GM12801 (cell line): Measurements from ENCODE around the gene DGKA.

Source experiments
- TF ChIP-seq, protein P1 (sequence below): IDR thresholded peaks from one replicate; pipeline ENCODE4 v1.5.1; 2011; ENCODE audit warnings: control low read depth; ENCODE audit not compliant: insufficient read length; ENCODE audit errors: extremely low read depth

The DGKA gene

DNA sequence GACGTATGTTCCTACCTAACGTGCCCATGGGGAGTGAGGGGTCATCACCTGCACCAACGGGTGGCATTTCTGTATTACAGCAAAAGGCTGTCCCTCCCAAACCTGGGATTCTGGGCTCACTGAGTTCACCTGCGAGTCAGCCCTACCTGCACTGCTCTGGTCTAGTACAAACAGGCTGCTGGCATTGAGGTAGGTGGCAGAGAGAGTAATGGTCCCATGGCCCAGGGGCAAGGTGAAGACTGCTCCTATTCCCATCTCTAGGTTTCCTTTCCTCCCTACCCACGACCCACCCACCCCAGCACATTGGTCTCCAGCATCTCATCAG, 66.5 kb downstream of the DGKA start:
- TF ChIP-seq, protein P1, sequence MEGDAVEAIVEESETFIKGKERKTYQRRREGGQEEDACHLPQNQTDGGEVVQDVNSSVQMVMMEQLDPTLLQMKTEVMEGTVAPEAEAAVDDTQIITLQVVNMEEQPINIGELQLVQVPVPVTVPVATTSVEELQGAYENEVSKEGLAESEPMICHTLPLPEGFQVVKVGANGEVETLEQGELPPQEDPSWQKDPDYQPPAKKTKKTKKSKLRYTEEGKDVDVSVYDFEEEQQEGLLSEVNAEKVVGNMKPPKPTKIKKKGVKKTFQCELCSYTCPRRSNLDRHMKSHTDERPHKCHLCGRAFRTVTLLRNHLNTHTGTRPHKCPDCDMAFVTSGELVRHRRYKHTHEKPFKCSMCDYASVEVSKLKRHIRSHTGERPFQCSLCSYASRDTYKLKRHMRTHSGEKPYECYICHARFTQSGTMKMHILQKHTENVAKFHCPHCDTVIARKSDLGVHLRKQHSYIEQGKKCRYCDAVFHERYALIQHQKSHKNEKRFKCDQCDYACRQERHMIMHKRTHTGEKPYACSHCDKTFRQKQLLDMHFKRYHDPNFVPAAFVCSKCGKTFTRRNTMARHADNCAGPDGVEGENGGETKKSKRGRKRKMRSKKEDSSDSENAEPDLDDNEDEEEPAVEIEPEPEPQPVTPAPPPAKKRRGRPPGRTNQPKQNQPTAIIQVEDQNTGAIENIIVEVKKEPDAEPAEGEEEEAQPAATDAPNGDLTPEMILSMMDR, result no peak

DNA sequence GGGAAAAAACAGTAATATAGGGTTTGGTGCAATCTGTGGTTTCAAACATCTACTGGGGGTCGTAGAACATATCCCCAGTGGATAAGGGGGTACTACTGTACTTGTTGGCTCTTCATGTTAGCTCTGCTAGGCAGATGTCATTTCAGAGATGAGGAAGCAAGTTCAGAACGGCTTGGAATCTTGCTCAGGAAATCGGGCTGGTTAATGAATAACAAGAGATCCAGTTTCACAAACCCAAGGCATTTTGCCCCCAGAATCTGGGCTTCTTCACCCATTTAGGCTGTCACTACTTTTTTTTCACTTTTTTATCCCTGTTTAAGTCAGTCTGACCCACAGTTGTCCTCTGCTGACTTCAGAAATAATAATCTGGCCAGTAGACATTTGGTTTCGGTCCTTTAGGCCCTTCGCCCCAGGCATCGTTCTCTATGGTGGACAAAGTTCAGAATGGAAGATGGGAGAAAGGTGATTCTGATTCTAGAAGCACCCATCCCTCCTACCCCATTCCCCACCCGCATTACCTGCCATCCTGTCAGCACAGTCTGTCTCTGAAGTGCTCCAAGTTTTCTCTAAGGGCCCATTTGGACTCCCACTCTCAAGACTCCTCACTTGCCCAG, 70.6 kb downstream of the DGKA start:
- TF ChIP-seq, protein P1, result no peak
